ENCODE data around the gene KCNH1. TPM values are rescaled to one million over a fixed set of nuclear protein-coding genes. Genes with fewer than 3 reads are reported as not detected.

The KCNH1 gene
- total RNA-seq, 2 donors from 2014 or later = 3.2 to 3.5 TPM

DNA sequence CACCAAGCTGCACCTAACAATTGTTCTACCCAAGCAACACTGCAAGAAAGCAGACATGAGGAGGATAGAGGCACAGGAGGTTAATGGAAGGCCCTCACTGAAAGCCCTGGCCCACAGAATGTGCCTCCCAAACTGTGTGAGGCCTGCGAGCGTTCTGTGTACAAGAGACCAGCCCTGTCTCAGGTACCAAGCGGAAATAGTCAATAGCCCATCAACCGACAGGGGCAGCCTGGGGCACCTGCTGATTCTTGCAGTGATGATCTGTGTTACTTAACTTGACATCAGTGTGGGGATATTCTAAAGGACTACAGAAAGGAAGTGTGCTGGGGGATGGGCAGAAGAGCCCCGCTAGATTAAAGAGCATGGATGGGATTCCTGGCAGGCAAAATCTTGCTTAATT lies 392.4 kb downstream of the KCNH1 start:
- no peak overlapping the region for H3K9ac ChIP-seq (ENCODE audit: extremely low read depth, low read length, poor library complexity, severe bottlenecking)

GRCh38 chr1:210739627-210740026 lies 394.3 kb downstream of the KCNH1 start:
- Mint-ChIP-seq H3K4me3 (no peak overlapping the region), H3K4me1 (no peaks in the 10 kb centered on the region)
- 60 to 72% methylated on average over 1 of the region's 1 CpG for WGBS, 2 experiments (ENCODE audit: insufficient coverage in 1 of 2, insufficient read length in 1 of 2)

More for the DNA sequence above, 392.4 kb downstream of the KCNH1 start:
- H3K27ac Mint-ChIP-seq = no peak overlapping the region
- H3K9me3 ChIP-seq (ENCODE audit: control insufficient read depth, low read length) = no peaks in the 10 kb centered on the region
- DNase-seq = no peak
- H3K4me1 ChIP-seq (ENCODE audit: control insufficient read depth, insufficient read depth, low read length) = no peaks in the 10 kb centered on the region
- TF ChIP-seq, protein P1, sequence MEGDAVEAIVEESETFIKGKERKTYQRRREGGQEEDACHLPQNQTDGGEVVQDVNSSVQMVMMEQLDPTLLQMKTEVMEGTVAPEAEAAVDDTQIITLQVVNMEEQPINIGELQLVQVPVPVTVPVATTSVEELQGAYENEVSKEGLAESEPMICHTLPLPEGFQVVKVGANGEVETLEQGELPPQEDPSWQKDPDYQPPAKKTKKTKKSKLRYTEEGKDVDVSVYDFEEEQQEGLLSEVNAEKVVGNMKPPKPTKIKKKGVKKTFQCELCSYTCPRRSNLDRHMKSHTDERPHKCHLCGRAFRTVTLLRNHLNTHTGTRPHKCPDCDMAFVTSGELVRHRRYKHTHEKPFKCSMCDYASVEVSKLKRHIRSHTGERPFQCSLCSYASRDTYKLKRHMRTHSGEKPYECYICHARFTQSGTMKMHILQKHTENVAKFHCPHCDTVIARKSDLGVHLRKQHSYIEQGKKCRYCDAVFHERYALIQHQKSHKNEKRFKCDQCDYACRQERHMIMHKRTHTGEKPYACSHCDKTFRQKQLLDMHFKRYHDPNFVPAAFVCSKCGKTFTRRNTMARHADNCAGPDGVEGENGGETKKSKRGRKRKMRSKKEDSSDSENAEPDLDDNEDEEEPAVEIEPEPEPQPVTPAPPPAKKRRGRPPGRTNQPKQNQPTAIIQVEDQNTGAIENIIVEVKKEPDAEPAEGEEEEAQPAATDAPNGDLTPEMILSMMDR (conservative IDR thresholded peaks at IDR 0.05) = no peak
- no peaks in the 10 kb centered on the region for H3K9me3 Mint-ChIP-seq
- H3K4me3 ChIP-seq (ENCODE audit: low read length) = no peak overlapping the region
- no peak overlapping the region for H3K4me3 Mint-ChIP-seq
- H3K27me3 ChIP-seq (ENCODE audit: control insufficient read depth, insufficient read depth, low read length, poor library complexity, severe bottlenecking) = peaks cover 5% of the 10 kb centered on the region
- no peak overlapping the region for H3K27ac ChIP-seq (ENCODE audit: low read depth, low read length)
- no peaks in the 10 kb centered on the region for H3K36me3 Mint-ChIP-seq (ENCODE audit: low read depth)
- 81 to 90% methylated on average over 5 of the region's 5 CpGs for WGBS, 2 experiments (ENCODE audit: insufficient coverage in 1 of 2, insufficient read length in 1 of 2)
- peaks cover 5% of the 10 kb centered on the region for H3K27me3 Mint-ChIP-seq (ENCODE audit: insufficient read depth)
- H3K36me3 ChIP-seq (ENCODE audit: control insufficient read depth, insufficient read depth, low read length) = no peaks in the 10 kb centered on the region
- H3K4me1 Mint-ChIP-seq = no peaks in the 10 kb centered on the region

GRCh38 chr1:210738256-210738655 lies 395.7 kb downstream of the KCNH1 start:
- no peak overlapping the region for H3K27ac Mint-ChIP-seq
- H3K9me3 Mint-ChIP-seq = no peaks in the 10 kb centered on the region
- WGBS, 2 experiments (ENCODE audit: insufficient coverage in 1 of 2, insufficient read length in 1 of 2) = 84 to 92% methylated on average over 3 to 5 of the region's 5 CpGs
- Histone ChIP-seq H3K4me3 (ENCODE audit: low read length) (no peak overlapping the region), H3K36me3 (ENCODE audit: control insufficient read depth, insufficient read depth, low read length) (no peaks in the 10 kb centered on the region), H3K27me3 (ENCODE audit: control insufficient read depth, insufficient read depth, low read length, poor library complexity, severe bottlenecking) (peaks cover 5% of the 10 kb centered on the region), H3K4me1 (ENCODE audit: control insufficient read depth, insufficient read depth, low read length) (no peaks in the 10 kb centered on the region), H3K27ac (ENCODE audit: low read depth, low read length) (no peak overlapping the region), H3K9ac (ENCODE audit: extremely low read depth, low read length, poor library complexity, severe bottlenecking) (no peak overlapping the region), H3K9me3 (ENCODE audit: control insufficient read depth, low read length) (no peaks in the 10 kb centered on the region)
- H3K4me3 Mint-ChIP-seq = no peak overlapping the region
- peaks cover 5% of the 10 kb centered on the region for H3K27me3 Mint-ChIP-seq (ENCODE audit: insufficient read depth)
- no peak for DNase-seq
- TF ChIP-seq, protein P1 (conservative IDR thresholded peaks at IDR 0.05) = no peak
- no peaks in the 10 kb centered on the region for H3K4me1 Mint-ChIP-seq
- H3K36me3 Mint-ChIP-seq (ENCODE audit: low read depth) = no peaks in the 10 kb centered on the region

More at GRCh38 chr1:210739627-210740026, 394.3 kb downstream of the KCNH1 start:
- Histone ChIP-seq H3K36me3 (ENCODE audit: control insufficient read depth, insufficient read depth, low read length) (no peaks in the 10 kb centered on the region), H3K4me1 (ENCODE audit: control insufficient read depth, insufficient read depth, low read length) (no peaks in the 10 kb centered on the region), H3K27me3 (ENCODE audit: control insufficient read depth, insufficient read depth, low read length, poor library complexity, severe bottlenecking) (peaks cover 5% of the 10 kb centered on the region), H3K9ac (ENCODE audit: extremely low read depth, low read length, poor library complexity, severe bottlenecking) (no peak overlapping the region), H3K4me3 (ENCODE audit: low read length) (no peak overlapping the region), H3K9me3 (ENCODE audit: control insufficient read depth, low read length) (no peaks in the 10 kb centered on the region), H3K27ac (ENCODE audit: low read depth, low read length) (no peak overlapping the region)
- Mint-ChIP-seq H3K27me3 (ENCODE audit: insufficient read depth) (peaks cover 5% of the 10 kb centered on the region), H3K27ac (no peak overlapping the region), H3K9me3 (no peaks in the 10 kb centered on the region), H3K36me3 (ENCODE audit: low read depth) (no peaks in the 10 kb centered on the region)
- TF ChIP-seq, protein P1 (conservative IDR thresholded peaks at IDR 0.05) = no peak
- peak; percentile 63 for DNase-seq

Data from endodermal cell (in vitro differentiated cells).